ENCODE measurements around the gene FBXO30.
A peak's percentile ranks its signal among the peaks of the same experiment; 100 is the strongest.

Gene FBXO30

DNA sequence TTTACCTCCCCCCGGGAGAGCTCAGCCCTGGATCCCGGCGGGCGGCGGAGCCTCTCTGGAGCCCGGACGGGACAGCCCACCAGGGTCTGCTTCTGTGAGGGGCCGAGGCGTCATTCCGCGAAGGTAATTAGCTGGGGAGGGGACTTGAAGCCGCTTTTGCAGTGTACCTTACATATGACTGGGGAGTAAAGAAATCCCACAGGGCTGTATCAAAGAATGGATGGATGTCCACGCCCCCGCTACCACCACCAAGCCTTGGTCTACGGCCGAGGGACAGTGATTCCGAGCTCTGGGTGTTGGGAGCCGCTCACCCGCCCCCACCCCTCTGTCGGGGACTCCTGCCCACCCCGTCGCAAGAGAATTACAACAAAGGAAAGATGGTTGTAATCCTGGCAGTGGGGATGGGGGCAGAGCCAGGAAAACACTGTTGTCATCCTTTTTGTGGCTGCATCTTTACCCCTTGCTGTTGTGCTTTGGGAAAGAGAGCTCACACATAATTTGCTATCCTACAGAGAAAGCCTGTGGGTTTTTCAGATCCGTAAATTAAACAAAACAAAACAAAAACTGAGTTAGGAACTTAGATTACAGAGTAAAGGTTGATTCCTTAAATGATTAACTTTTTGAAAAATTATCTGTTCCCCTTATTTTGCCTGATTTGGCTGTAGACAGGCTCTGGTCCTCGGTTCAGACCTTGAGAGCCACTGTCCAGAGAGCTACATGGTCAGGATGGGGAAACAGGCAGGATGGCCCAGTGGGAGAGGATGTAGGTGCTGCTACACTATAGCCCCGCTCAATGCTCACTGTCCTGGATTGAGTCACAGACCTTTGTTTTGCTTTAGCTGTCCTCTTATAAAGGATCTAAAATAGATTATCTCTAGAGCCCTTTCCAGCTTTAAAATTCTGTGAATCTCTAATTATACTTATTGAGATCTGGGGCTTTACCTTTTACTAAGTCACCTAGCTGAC, 997 bp upstream of the FBXO30 start:
- peak; percentile 38 for DNase-seq

DNA sequence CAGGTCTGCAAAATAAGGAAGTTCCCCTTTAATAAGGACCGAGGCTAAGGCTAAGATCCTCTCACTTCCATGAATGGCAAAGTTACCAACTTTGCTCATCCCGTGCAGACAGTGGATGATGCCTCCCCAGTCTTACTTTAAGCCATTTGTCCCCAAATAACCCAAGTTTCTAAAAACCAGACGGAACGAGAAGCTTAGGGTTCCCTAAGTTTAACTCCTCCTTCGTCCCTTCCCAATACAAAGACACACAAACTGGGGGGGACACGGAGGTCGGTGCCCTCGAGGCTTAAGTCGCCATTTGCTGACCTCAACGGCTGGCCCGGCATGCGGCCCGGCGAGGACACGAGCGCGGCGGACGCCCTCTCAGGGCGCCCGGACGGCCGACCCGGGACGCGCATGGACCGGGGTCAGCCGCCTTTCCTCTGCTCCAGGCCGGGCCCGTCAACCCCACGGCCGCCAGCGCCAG, 527 bp downstream of the FBXO30 start:
- DNase-seq: peak; percentile 57

DNA sequence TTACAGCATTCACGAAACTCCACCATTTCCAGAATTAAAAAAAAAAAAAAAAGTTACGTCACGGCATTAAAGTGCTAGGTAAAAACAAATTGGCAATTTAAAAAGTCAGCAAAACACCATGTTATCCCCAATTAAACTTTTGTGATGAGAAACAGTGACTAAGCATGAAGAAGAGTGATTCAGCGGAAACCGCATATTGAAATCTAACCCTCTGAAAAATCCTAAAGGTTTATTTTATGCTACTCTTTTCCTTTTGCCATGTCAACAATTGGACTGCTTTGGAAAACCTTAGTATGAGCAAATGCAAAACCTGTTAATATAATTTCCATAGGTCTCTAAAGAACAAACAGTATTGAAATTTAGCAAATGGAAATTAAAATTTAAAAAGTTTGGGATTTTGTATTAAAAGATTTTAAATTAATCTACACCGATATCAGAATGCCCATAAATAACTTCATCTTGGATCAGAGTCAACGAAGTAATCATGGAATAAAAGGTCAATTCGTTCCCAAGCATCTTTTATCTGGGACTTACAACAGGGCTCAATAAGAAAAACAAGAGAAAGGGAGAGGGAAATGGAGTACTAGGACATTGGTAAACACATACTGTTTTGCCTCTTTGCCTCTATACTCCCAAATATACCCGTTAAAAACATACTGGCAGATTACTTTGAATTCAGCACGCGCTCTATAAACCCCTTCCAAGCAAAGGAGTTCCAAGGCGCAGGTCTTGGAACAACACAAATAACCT, 1.1 kb downstream of the FBXO30 start:
- DNase-seq: peak; percentile 70

DNA sequence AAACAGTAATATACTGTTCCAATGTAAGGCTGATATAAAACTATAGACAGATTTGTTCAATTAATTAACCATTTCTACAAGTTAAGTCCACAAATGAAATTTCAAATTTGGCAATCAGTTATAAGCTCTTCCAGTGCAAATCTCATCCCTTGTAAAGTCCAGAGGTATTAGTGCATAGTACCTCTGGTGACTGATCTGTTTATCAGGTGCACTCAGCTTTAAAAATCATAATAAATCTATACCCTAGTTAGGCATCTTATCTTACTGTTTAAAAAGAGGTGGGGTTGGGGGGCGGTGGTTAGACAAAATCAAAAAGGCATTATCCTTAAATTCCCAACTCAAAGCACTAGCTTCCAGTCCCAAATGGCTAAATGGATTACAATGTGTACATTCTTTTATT, 2.9 kb downstream of the FBXO30 start:
- no peak for DNase-seq

DNA sequence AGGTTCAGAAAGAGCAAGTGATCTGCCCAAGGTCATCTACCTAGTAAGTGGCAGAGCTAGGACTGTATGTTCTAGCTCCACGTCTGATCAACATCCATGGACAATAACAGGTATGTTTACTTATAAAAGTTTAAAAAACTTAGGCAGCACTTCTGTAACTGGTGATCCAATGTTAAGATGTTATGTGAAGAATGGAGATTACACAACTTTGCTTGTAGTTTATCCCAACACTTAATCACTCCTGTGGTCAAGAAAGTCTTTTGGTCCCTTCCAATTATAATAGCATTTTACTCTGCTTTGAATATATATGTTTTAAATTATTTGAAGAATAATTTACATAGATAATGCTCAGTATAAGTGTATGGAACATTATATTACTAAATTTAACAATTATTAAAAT, 4.8 kb downstream of the FBXO30 start:
- peak; percentile 17 for DNase-seq

DNA sequence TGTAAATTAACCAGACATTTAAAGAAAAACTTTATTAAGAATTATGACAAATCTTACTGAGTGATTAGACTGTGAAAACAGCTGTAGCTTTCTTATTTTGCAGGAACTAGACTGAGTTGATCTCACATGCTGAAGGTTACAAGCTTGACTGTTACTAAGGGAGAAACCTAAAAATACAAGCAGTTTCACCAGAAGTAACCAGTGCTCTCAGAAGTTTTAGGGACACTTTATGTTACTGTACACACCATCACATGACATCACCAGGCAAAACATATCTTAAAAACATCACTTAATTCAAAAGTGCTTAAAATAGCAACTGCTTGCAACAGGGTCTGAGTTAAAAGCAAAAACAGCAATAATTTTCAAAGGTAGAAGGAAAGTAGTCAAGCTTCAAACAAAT, 5.4 kb downstream of the FBXO30 start:
- no peak for DNase-seq

DNA sequence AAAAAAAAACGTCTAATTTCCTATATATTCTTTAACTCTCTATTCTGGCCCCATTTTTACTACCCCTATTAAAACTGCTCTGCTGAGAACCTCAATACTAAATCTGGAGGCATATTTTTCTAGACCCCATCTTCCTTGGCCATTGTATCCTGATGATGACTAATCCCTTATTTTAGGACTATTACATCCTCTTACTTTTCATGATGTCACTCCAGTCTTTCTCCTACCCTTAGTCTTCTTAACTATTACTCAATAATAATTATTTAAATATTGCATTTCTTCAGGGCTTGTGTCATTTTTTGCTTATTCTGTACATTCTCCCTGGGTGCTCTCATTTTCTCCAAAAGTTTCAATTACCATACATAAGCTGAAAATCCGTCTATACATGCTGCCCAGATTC, 6.4 kb downstream of the FBXO30 start:
- no peak for DNase-seq

DNA sequence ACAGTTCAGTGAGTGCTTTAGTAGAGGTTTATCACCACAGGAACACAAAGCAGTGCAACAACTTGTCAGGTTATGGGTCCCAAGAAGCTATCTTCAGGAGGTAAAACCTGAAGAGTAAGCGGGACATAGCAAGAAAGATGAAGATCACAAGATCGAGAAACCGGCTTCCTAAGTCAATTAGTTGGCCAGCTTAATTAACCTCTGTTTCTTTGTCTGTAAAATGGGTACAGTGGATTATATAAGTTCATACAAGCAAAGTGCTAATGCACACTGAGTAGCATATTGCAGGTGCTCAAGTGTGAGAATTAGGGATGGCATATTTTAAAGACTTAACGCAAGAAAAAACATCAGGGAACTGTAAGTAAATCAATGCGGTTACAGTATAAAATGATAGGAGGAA, 12.5 kb downstream of the FBXO30 start:
- no peak for DNase-seq

DNA sequence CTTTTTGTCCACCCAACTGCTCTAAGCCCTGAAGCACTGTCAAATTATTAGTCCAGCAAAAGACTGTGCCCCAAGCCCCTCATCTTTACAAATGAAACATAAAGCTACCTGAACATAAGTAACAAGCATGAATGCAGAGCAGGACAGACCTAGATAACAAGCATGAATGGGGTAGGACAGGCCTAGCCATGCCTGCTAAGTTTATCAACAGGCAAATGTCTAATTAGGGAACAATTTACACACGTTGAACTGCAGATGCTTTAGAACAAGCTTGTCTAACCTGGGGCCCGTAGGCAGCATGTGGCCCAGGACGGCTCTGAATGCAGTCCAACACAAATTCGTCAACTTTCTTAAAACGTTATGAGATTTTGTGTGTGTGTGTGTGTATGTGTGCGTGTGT, 13.6 kb downstream of the FBXO30 start:
- DNase-seq: no peak

DNA sequence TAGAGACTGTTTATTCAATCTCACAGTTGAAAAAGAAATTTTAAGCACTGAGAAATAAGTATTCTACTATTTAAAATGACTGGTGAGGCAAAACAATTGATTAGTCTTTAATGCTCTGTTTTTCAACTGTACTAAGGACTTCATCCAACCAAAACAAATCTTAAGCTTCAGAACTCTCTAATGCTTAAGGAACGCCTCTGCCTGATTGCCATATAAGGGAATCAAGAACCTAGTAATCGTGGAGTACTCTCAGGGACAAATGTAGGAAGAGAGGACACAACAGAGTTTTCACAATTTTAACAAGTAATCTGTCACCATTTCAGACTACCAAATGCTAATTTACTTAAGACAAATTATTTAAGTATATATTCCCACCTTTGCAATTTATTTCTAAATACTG, 16.1 kb downstream of the FBXO30 start:
- peak; percentile 40 for DNase-seq

DNA sequence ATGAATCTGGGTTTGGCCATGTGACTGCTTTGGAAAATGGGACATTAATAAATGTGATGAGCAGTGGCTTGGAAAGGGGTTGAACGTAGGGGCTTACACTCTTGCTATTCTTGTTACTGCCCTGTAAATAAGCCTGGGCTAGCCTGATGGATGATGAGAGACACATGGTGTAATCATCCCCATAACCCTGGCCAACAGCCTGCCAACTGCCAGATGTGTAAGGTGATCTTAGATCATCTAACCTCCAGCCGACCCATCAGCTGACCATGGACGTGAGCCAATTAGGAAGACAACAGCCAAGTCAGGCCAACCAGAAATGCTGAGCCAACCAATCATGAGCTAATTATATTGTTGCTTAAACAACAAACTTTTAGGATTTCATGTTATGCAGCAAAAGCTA, 25.2 kb downstream of the FBXO30 start:
- peak; percentile 7 for DNase-seq

DNA sequence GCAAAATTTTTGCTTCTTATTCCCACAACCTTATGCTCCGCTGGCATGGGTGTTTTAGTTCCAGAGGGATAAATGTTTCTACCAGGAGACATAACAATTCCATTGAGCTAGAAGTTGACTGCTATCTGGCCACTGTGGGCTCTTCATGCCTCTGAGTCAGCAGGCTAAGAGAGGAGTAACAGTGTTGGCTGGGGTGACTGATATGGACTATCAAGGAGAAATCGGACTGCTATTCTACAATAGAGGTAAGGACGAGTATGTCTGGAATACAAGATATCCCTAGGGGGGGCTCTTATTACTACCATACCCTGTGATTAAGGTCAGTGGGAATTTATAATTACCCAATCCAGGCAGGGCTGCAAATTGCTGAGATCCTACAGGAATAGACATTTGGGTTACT, 26.9 kb downstream of the FBXO30 start:
- no peak for DNase-seq

DNA sequence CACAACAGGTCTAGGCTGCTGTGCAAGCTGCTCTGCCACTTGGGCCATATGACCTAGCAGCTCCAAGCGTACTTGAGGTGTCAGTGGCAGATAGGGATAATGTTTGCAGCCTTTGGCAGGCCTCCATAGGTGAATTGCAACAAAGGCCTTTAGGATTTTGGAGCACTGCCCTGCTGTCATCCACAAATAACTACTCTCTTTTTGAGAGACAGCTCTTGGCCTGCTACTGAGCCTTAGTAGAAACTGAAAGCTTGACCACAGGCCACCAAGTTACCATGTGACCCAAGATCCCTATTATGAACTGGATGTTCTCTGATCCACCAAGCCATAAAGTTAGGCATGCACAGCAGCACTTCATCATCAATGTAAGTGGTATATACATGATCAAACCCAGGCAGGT, 29.9 kb downstream of the FBXO30 start:
- DNase-seq: no peak

DNA sequence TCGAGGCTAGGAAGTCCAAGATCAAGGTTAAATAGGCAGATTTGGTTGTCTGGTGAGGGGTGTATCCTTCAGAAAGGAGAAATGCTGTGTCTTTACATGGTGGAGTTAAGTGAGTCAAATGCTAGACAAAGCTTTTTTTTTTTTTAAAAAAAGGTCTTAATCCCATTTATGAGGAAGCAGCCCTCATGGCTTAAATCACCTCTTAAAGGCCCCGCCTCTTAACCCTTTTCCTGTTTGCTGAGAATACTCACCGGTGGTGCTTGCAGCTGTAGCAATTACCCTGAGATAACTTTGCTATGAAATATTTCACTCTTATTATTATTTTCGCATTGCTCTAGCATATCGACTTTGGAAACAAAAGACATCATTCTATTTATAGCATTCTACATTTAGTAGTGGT, 30.8 kb downstream of the FBXO30 start:
- DNase-seq: no peak

DNA sequence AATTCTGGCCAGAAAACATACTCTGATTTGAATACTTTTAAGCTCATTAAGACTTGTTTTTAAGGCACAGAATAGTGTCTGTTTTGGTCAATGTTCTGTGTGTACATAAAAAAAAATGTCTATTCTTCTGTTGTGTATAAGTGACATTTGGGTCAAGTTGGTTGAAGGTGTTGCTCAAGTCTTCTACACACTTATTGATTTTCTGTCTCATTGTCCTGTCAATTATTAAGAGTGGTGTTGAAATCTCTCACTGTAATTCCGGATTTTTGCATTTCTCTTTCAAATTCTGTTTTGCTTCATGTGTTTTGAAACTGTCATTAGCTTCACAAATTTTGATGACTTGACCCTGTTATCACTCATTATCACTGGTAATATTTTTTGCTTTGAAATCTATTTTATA, 41.7 kb downstream of the FBXO30 start:
- DNase-seq: no peak

DNA sequence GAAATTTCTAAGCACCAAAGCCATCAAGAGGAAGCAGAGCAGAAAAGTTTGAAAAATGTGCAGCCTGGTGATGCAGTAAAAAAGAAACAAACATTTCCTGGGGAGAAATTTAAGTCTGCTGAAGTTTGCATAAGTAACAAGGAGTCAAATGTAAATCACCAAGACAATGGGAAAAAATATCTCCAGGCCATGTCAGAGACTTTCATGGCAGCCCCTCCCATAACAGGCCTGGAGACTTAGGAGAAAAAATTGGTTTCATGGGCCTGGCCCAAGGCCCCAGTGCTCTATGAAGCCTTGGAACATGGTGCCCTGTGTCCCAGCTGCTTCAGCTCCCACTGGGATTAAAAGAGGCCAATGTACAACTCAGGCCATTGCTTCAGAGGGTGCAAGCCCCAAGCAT, 49.1 kb downstream of the FBXO30 start:
- DNase-seq: no peak

DNA sequence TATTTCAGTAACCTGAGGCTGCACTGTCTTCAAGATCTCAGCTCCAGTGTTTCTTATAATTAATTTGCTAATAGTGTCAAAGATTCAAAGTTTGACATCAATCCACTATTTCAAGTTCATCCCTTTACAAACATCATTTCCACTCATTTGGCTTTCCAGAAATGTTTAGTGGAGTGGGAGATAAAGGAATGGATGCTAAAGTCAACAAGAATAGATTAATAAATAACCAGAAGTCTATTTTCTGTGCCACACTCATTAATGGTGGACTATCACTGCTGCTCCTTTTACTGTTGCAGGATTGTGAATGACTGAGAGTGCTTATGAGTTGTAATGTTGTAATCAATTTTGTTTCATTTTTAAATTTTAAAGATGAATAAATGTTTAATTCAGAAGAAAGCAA, 50.9 kb downstream of the FBXO30 start:
- DNase-seq: no peak

DNA sequence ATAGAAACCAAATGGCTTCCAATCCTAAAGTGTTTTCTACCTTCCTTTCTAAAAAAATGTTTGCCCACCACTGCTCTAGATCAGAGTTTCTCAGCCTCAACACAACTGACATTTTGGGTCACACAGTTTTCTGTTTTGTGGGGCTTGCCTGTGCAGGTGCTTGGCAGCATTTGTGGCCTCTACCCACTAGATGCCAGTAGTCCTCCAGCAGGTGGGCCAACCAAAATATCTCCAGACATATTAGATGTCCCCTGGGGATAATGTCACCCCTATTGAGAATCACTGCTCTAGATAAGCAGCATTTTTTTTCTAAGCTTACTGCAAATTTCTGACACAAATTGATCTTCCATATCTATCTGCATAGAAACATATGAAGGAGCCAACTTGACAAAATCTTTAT, 53.0 kb downstream of the FBXO30 start:
- DNase-seq: no peak

DNA sequence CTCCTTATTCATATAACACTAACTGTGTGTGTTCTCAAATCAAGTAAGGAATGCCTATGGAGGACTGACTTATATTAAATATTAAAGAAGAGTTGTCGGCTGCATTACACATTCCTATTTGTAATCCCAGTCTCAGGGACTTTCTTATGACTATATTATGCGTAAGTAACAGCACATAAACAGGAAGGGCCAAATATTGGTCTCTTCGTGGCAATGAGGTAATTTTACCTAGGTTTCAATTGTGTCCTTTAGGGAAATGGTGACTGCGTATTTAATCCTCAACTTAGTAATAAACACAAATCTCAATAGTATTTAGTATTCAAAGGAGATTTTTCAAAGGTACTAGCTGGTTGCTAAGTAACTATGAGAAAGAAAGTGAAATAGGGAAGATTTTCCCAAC, 56.5 kb downstream of the FBXO30 start:
- DNase-seq: no peak

DNA sequence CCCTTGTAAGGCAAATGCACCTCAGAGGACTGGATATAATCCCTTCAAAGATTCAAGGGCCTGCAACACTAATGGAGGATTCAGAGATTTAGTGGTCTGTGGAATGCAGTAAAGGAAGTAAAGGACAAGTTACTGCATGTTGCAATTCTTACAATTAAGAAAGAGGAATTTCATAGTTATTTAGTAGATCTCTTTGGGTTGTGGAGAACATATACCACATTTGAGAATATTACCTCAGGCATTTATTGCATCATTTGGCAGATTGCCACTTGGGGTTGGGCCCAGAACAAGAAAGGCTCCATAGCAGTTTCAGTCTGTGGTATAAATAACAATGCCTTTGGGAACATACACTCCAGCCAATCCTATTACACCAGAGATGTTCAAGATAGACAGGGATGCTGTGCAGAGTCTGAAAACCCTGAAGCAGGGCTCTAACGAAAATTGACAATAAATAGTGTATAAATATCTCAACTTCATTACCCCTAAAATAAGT, 58.4 kb downstream of the FBXO30 start:
- DNase-seq: peak; percentile 92

DNA sequence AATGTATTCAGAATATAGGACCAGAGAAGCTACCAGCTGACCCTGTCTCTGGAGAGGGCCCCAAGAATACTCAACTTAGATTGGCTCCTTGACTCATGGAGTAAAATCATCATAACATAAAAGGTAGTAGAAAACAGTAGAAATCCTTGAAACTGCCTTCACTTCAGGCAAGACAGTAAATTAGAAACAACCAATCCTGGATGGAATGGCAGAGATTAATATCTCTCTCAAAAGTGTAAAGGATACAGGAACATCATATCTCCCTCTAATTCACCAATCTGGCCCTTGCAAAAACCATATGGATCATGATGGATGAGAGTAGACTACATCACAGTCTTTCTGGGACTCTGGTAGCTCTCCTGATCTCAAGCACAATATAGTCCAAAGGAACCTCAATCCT, 58.9 kb downstream of the FBXO30 start:
- DNase-seq: no peak

DNA sequence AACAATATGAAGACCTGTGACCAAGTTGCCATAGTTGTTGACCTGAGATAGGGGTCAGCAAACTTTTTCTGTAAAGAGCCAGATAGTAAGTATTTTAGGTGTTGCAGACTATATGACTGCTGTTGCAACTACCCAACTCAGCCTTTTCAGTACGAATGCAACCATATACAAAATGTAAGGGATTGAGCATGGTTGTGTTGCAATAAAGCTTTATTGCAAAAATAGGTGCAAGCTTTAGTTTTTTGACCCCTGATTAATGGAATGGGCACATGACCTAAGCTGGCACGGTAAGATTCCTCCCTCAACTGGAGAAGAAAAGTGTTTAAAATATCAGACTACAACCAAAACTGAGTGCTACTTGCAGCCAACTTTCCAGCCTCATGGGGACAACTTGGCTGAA, 62.0 kb downstream of the FBXO30 start:
- no peak for DNase-seq

DNA sequence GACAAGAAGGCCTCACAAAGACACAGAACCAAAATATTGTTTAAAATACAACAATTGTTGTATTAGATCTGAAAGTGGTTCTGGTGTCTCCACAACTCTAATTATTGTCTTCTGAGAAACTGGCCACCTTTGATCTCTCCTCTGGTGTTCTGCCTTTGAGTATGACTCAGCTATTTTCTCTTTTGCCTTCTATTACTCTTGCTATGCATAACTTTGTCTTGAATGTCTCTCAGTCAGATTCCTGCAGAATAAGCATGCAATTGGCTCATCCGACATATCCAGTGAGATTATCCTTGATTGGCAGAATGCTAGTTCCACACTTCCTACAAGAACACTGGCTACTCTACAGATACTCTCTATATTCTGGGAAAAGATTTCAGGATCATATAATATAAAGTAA, 65.0 kb downstream of the FBXO30 start:
- DNase-seq: peak; percentile 82

DNA sequence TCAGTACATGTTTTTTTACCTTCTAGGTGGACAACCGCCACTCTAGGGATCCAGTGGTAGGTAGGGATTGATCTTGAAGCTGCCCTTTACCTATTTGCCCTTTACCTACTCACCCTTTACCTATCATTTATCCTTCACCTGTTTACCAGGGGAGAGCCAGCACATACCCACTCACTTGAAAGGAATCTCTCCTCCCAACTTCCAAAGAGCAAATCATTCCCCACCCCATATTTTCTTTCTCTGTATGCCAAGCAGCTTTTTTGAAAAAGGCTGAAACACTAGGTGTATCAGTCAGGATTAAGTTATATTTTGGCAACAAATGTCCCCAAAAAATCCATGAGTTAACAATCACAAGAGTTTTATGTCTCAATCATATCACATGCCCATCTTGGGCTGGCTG, 68.7 kb downstream of the FBXO30 start:
- no peak for DNase-seq

Measured in EL (cell line).